NCI-H510A (cell line): ENCODE data around the gene GPHA2.

Source experiments
- DNase-seq: peaks from one replicate; lab custom pipeline; 2025; lab: John Stamatoyannopoulos, UW

Gene GPHA2

DNA sequence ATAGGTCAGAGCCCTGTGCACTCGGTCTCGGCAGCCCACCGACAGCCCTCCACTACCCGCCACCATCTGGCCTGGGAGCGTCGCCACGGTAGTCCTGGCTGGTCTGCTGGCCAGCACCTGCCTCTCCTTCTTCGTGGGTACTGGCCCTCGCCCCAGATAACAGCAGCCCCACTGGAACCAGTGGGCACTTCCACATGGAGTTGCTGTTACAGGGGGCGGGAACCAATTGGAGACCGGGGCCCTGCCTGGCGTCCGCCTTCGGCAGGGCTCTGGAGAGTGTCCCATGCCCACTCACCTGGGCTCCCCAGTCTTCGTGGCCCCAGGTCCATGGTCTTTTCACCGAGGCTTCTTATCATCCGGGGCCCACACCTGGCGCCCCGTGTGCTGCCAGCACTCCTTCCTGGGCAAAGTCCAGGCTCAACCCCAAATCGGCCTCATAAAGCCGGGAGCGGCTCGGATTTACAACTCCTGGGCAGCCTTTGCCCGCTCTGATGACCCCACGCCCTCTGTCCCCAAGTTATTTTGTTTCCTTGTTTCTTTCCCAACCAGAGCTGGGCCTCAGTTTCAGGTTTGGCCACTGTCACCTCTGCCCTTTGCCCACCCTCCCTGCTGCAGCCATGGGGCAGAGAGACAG is 44.4 kb downstream of the GPHA2 start:
- no peak for DNase-seq

DNA sequence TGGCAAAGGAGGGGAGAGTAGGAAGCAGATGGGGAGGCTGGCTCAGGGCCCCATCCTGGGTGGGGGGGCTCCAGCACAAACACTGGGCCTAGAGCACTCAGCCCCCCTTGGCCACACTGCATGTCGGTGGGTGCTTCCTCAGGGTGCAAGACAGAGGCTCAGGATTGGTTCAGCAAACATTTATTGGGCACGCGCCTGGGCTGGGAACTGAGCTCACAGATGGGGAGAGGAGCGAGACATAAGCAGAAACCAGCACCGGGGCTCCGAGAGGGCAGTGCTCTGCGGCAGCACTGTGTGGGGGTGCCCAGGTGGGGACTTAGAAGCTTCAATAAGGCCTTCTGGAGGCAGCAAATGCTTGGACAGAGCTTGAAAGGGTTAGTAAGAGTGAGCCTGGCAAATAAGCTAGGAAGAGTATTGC is 45.2 kb downstream of the GPHA2 start:
- DNase-seq: no peak

GRCh38 chr11:64888729-64889511 is 46.8 kb downstream of the GPHA2 start:
- DNase-seq: no peak

DNA sequence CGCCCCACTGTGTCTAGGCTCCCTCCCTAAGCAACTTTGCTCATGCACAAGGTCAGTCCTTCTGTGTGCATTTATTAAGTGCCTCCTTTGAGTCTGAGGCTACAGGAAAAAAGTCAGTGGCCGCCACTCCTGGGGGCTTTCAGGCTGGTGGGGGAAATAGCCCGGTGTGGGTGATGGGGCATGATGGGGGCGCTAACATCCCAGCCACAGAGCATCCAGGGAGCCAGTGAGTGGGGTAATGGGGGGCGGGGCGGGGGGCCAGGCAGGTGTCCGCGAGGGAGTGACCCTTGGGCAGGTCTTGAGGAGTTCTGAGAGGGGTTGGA is 47.3 kb downstream of the GPHA2 start:
- DNase-seq: no peak

GRCh38 chr11:64887757-64888405 is 47.8 kb downstream of the GPHA2 start:
- DNase-seq: no peak

DNA sequence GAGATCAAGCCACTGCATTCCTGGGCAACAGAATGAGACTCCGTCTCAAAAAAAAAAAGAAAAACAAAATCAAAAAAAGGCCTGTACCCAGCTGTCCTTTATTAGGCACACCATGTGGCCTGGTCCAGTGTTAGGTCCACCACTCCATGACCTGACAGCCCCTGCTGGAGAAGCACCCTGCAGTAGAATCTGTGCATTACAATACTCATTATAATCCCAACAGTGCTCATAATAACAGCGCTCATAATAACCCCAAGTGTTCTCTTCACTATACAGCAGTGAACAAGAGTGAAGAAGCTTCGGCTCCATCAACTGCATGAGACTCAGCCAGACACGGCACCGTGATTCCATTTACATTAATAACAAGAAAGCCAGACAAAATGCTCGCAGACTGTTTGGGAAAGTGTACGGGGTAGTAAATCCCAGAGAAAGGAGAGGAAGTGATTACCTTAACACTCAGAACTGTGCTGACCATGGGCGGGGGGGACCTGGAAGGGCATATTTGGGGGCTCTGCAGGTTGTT is 48.4 kb downstream of the GPHA2 start:
- DNase-seq: no peak

DNA sequence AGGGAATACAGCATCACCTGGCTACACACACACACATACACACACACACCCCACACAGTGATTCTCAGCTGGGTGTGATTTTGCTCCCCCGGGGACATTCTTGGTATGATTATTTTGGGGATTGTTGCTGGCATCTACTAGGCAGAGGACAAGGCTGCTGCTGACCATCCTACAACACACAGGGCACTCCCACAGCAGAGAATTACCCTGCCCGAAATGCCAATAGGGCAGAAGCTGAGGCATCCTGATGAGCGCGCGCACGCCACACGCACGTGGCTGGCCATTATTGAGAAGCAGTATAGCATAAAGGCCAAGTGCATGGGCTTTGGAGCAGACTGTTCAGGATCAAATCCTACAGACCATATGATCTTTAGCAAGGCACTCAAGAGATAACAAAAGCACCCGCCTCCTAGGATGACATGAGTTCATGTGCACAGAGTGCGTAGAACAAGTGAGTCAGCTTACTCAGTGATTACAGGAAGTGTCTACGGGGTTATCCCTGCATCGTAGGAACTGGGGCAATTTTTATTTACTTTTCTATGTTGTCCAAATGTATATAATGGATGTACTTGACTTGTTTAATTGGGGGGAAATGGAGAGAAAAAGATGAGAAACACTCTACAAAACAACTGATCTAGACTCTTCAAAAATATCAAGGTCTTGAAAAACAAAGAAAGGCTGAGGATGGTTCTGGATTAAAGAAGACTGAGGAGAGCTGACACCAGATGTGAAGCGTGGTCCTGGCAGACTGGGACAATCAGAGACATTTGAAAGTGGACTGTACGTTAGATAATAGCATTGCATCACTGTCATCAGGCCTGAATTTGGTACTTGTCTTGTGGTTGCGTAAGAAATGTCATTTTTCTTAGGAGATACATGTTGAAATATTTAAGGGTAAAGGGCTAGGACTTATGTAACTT is 50.1 kb downstream of the GPHA2 start:
- peak; percentile 23 for DNase-seq
